Panc1 (cell line): ENCODE results near the gene USP33.

Experiments
- CTCF ChIP-seq: fragments of 450-650 bp; IDR thresholded peaks from 2 replicates; pipeline ENCODE4 v1.5.1; 2017; ENCODE audit warnings: mild to moderate bottlenecking
- TCF7L2 ChIP-seq: IDR thresholded peaks from 2 replicates; pipeline ENCODE4 v1.6.1; 2011; ENCODE audit warnings: mild to moderate bottlenecking, low read depth, low read length, inconsistent platforms
- TF ChIP-seq, protein P1 (sequence below), 2 experiments: IDR thresholded peaks; 2 replicates each; pipeline ENCODE4 v1.6.1; 2011 to 2012; ENCODE audit warnings: low read depth in 2 of 2, control low read depth in 1 of 2, low read length in 1 of 2, mild to moderate bottlenecking in 1 of 2, moderate library complexity in 1 of 2; ENCODE audit not compliant: insufficient read depth in 1 of 2

DNA sequence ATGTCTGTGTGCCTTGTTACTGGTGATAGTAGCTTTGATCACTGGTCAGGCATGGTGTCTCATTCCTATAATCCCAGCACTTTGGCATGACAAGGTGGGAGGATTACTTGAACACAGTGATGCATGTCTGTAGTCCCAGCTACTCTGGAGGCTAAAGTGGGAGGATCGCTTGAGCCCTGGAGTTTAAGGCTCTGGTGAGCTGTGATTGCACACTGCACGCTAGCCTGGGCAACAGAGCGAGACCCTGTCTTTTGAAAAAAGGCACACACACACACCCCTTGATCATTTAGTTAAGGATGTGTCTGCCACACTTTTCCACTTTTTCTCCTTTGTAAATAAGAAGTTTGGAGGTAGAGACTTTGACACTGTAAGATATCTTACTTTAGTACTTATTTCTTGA is 34.9 kb upstream of the USP33 start:
- TF ChIP-seq, protein P1, sequence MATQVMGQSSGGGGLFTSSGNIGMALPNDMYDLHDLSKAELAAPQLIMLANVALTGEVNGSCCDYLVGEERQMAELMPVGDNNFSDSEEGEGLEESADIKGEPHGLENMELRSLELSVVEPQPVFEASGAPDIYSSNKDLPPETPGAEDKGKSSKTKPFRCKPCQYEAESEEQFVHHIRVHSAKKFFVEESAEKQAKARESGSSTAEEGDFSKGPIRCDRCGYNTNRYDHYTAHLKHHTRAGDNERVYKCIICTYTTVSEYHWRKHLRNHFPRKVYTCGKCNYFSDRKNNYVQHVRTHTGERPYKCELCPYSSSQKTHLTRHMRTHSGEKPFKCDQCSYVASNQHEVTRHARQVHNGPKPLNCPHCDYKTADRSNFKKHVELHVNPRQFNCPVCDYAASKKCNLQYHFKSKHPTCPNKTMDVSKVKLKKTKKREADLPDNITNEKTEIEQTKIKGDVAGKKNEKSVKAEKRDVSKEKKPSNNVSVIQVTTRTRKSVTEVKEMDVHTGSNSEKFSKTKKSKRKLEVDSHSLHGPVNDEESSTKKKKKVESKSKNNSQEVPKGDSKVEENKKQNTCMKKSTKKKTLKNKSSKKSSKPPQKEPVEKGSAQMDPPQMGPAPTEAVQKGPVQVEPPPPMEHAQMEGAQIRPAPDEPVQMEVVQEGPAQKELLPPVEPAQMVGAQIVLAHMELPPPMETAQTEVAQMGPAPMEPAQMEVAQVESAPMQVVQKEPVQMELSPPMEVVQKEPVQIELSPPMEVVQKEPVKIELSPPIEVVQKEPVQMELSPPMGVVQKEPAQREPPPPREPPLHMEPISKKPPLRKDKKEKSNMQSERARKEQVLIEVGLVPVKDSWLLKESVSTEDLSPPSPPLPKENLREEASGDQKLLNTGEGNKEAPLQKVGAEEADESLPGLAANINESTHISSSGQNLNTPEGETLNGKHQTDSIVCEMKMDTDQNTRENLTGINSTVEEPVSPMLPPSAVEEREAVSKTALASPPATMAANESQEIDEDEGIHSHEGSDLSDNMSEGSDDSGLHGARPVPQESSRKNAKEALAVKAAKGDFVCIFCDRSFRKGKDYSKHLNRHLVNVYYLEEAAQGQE (IDR thresholded peaks at IDR 0.05; ENCODE audit: insufficient read depth in 1 of 2, low read depth in 2 of 2, low read length in 1 of 2) = no peak
- no peak for TF ChIP-seq CTCF
- no peak for TF ChIP-seq TCF7L2
